Measurements from ENCODE around the gene PRR35. TPM values are rescaled to one million over a fixed set of nuclear protein-coding genes. Genes with fewer than 3 reads are reported as not detected.

Gene PRR35
- polyA plus RNA-seq, 1 donor (not counting 4 experiments of a cell fraction or from before 2014, with no cell fraction given) = not detected

- dilution Hi-C loops (cut with MboI; ENCODE audit: extremely low pct_ligation_motif_present, low sequenced_read_pairs) = no loop called here
- Histone ChIP-seq H3K79me2 (ENCODE audit: control insufficient read depth, insufficient read depth, low read length) (peaks cover 17% of the 10 kb centered on the region), H3K4me2 (ENCODE audit: control insufficient read depth, extremely low read depth, insufficient read depth, low read depth, low read length) (no peak overlapping the region), H3K4me1 (ENCODE audit: control insufficient read depth, extremely low read depth, insufficient read depth, low read length) (peaks cover 20% of the 10 kb centered on the region), H3K27me3 (ENCODE audit: control insufficient read depth, extremely low read depth, insufficient read depth, low read length) (peaks cover 3% of the 10 kb centered on the region), H3K4me3 (ENCODE audit: control insufficient read depth in 2 of 3, extremely low read depth in 1 of 3, insufficient read depth in 2 of 3, low read depth in 1 of 3, low read length in 3 of 3) (no peak overlapping the region), H3K36me3 (ENCODE audit: control insufficient read depth in 2 of 2, extremely low read depth in 1 of 2, insufficient read depth in 2 of 2, low read length in 2 of 2) (peaks cover 0 to 1% of the 10 kb centered on the region in 2 experiments), H3K27ac (ENCODE audit: control insufficient read depth, insufficient read depth, low read length) (no peak overlapping the region), H3K9me1 (ENCODE audit: control insufficient read depth, extremely low read depth, insufficient read depth, low read length) (peaks cover 3% of the 10 kb centered on the region), H3K9ac (ENCODE audit: control insufficient read depth, extremely low read depth, insufficient read depth, low read length) (no peak overlapping the region), H3K9me3 (ENCODE audit: control insufficient read depth, low read depth, low read length) (no peaks in the 10 kb centered on the region), H2AFZ (ENCODE audit: control insufficient read depth, low read length) (no peak overlapping the region), H4K20me1 (ENCODE audit: control insufficient read depth, extremely low read depth, insufficient read depth, low read length) (peaks cover 7% of the 10 kb centered on the region)
- DNase-seq (ENCODE audit: low read depth, low spot score) = no peak
- TF ChIP-seq, protein P1, sequence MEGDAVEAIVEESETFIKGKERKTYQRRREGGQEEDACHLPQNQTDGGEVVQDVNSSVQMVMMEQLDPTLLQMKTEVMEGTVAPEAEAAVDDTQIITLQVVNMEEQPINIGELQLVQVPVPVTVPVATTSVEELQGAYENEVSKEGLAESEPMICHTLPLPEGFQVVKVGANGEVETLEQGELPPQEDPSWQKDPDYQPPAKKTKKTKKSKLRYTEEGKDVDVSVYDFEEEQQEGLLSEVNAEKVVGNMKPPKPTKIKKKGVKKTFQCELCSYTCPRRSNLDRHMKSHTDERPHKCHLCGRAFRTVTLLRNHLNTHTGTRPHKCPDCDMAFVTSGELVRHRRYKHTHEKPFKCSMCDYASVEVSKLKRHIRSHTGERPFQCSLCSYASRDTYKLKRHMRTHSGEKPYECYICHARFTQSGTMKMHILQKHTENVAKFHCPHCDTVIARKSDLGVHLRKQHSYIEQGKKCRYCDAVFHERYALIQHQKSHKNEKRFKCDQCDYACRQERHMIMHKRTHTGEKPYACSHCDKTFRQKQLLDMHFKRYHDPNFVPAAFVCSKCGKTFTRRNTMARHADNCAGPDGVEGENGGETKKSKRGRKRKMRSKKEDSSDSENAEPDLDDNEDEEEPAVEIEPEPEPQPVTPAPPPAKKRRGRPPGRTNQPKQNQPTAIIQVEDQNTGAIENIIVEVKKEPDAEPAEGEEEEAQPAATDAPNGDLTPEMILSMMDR (optimal IDR thresholded peaks at IDR 0.05 in 1 of 3, IDR thresholded peaks at IDR 0.05 in 1 of 3, conservative IDR thresholded peaks at IDR 0.05 in 1 of 3; ENCODE audit: extremely low read depth in 1 of 3, insufficient read depth in 2 of 3, low read length in 3 of 3) = no peak
- TF ChIP-seq EZH2 (IDR thresholded peaks at IDR 0.05; ENCODE audit: low read length) = no peak
- no peak for FAIRE-seq
Measured at GRCh38 chr16:586047-586644, 26.0 kb downstream of the PRR35 start.

GRCh38 chr16:586645-587590, 26.7 kb downstream of the PRR35 start:
- Histone ChIP-seq H3K9me1 (ENCODE audit: control insufficient read depth, extremely low read depth, insufficient read depth, low read length) (peaks cover 5% of the 10 kb centered on the region), H2AFZ (ENCODE audit: control insufficient read depth, low read length) (no peak overlapping the region), H3K36me3 (ENCODE audit: control insufficient read depth in 2 of 2, extremely low read depth in 1 of 2, insufficient read depth in 2 of 2, low read length in 2 of 2) (peaks cover 0 to 1% of the 10 kb centered on the region in 2 experiments), H3K27ac (ENCODE audit: control insufficient read depth, insufficient read depth, low read length) (no peak overlapping the region), H4K20me1 (ENCODE audit: control insufficient read depth, extremely low read depth, insufficient read depth, low read length) (peaks cover 10% of the 10 kb centered on the region), H3K4me2 (ENCODE audit: control insufficient read depth, extremely low read depth, insufficient read depth, low read depth, low read length) (peak overlapping the region; percentile 94), H3K4me1 (ENCODE audit: control insufficient read depth, extremely low read depth, insufficient read depth, low read length) (peaks cover 27% of the 10 kb centered on the region), H3K9me3 (ENCODE audit: control insufficient read depth, low read depth, low read length) (no peaks in the 10 kb centered on the region), H3K9ac (ENCODE audit: control insufficient read depth, extremely low read depth, insufficient read depth, low read length) (peak overlapping the region; percentile 89), H3K27me3 (ENCODE audit: control insufficient read depth, extremely low read depth, insufficient read depth, low read length) (peaks cover 3% of the 10 kb centered on the region), H3K4me3 (ENCODE audit: control insufficient read depth in 2 of 3, extremely low read depth in 1 of 3, insufficient read depth in 2 of 3, low read depth in 1 of 3, low read length in 3 of 3) (peak overlapping the region in 1 of 3 experiments; percentile 90), H3K79me2 (ENCODE audit: control insufficient read depth, insufficient read depth, low read length) (peaks cover 20% of the 10 kb centered on the region)
- DNase-seq (ENCODE audit: low read depth, low spot score) = no peak
- no peak for FAIRE-seq
- dilution Hi-C loops (cut with MboI; ENCODE audit: extremely low pct_ligation_motif_present, low sequenced_read_pairs) = no loop called here
- TF ChIP-seq, protein P1 (optimal IDR thresholded peaks at IDR 0.05 in 1 of 3, IDR thresholded peaks at IDR 0.05 in 1 of 3, conservative IDR thresholded peaks at IDR 0.05 in 1 of 3; ENCODE audit: extremely low read depth in 1 of 3, insufficient read depth in 2 of 3, low read length in 3 of 3) = no peak
- TF ChIP-seq EZH2 (IDR thresholded peaks at IDR 0.05; ENCODE audit: low read length) = no peak

All from keratinocyte (primary cell).